Transverse colon (tissue), 4 donors: ENCODE results near the gene NMRK2. TPM values are rescaled to one million over a fixed set of nuclear protein-coding genes. Genes with fewer than 3 reads are reported as not detected.

Experiments used
- DNase-seq: peaks from one replicate; pipeline ENCODE4 v3.0.0-alpha.2; 2019
- H3K27ac ChIP-seq, 4 donors: fragments of 200-600 bp; sonication (generic); 2 replicates each; pipeline ENCODE4 v1.5.1; 2016 to 2018; ENCODE audit warnings: inconsistent platforms in 4 of 4
- H3K27me3 ChIP-seq: fragments of 200-600 bp; sonication (generic); 2 replicates; pipeline ENCODE4 v1.5.1; 2017; ENCODE audit warnings: inconsistent platforms
- H3K36me3 ChIP-seq, 4 donors: fragments of 200-600 bp; sonication (generic); 2 replicates each; pipeline ENCODE4 v1.5.1; 2017 to 2019; ENCODE audit warnings: inconsistent platforms in 4 of 4
- H3K4me1 ChIP-seq, 4 donors: fragments of 200-600 bp; sonication (generic); 2 replicates each; pipeline ENCODE4 v1.5.1; 2017 to 2020; ENCODE audit warnings: inconsistent platforms in 4 of 4
- H3K4me3 ChIP-seq, 4 donors: fragments of 200-600 bp; sonication (generic); 1 replicate in 1 of 4; 2 replicates in 3 of 4; pipeline versions ENCODE4 v1.5.1 to v1.6.1; 2017 to 2019; ENCODE audit warnings: inconsistent platforms in 4 of 4
- H3K9me3 ChIP-seq, 2 donors: fragments of 200-600 bp; sonication (generic); 2 replicates each; pipeline ENCODE4 v1.5.1; 2017 to 2019; ENCODE audit warnings: inconsistent platforms in 2 of 2
- EP300 ChIP-seq: sonication (generic); formaldehyde crosslinking; IDR thresholded peaks from one replicate; pipeline ENCODE4 v1.6.1; 2017; ENCODE audit warnings: antibody characterized with exemption, low read depth
- POLR2A ChIP-seq: fragments of 450-650 bp; IDR thresholded peaks from one replicate; pipeline ENCODE4 v1.6.1; 2016; ENCODE audit warnings: antibody characterized with exemption, mild to moderate bottlenecking, moderate library complexity
- POLR2AphosphoS5 ChIP-seq, 3 donors: sonication (generic); formaldehyde crosslinking; IDR thresholded peaks; one replicate each; pipeline ENCODE4 v1.6.1; 2016; ENCODE audit warnings: antibody characterized with exemption in 3 of 3
- WGBS, 2 donors: methylation state at CpG; one replicate each; pipeline ENCODE4 v1.1.5; 2018; ENCODE audit warnings: low coverage in 1 of 2; 5-methylcytosine and 5-hydroxymethylcytosine counted together
- in situ Hi-C, 4 donors: fragments of 200-750 bp; cut with MboI; loops; one replicate each; pipeline versions ENCODE4 v1.15.0 to v1.15.1; 2017; ENCODE audit warnings: low sequenced_read_pairs in 3 of 4, low pct_ligation_motif_present in 1 of 4, low pct_unique_long_range_greater_than_20kb in 1 of 4
- intact Hi-C: fragments of 100-400 bp; cut with DNase I; formaldehyde crosslinking; loops from one replicate; pipeline ENCODE4 v1.15.1; 2023; ENCODE audit warnings: low total_unique reads
- total RNA-seq, 4 donors: library from RNA; depleted of rRNA; stranded (reverse); fragments of >200 nt; gene quantifications; one replicate each; pipeline ENCODE4 v1.1.0, GENCODE V29; 2016
- TF ChIP-seq, protein P1 (sequence below), 5 experiments: fragments of 200-600 bp in 3 of 5; fragments of 450-650 bp in 2 of 5; sonication (generic) in 3 of 5; IDR thresholded peaks; 1 replicate in 2 of 5; 2 replicates in 3 of 5; pipeline ENCODE4 v1.5.1; 2016 to 2017; ENCODE audit warnings: antibody characterized with exemption in 5 of 5, inconsistent platforms in 3 of 5, mild to moderate bottlenecking in 2 of 5, moderate library complexity in 1 of 5

Gene NMRK2
- total RNA-seq, 4 donors from 2014 or later, result 0.41 TPM; not detected in 3

DNA sequence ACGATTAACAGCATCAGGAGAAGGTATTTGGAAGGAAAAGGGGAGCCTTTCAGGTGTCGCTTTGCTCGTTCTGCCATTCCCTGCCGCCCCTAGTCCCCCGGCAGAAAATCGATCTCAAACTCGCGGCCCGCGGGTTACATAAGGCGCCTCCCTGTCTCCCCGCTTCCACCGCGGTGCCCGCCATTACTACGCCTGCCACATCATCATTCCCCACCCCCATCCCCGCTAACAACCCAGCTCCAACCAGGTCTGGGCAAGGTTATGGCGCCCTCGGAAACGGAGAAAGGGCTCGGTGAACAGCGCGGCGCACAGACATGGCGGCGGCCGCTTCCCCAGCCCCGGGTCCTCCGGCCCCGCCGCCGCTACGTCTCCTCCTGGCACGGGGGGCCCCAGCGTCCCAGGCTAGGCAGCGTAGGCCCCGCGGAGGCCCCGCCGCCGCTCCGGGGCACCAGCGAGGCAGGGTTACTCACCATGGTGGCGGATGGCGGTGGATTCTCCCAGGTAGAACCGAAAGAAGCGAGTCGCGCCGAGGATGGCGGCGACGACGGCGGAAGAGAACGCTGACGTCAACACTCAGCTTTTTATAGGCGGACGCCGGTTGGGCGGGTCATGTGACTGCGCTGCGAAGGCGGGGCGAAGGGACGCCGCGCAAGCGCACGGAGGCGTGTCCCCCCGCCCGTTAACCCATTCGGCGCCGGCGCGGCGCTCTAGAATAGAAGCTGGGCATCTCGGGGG lies 52.2 kb downstream of the NMRK2 start, which contains the start of gene EEF2:
Gene EEF2 (minus strand): TSS at position 556 of the 735 bp plus-strand sequence. CDS start 83 bp downstream, at position 473.
- H3K36me3 ChIP-seq, result peaks cover 0 to 40% (median 18%) of the 10 kb centered on the region in 4 donors
- TF ChIP-seq POLR2AphosphoS5 (IDR thresholded peaks at IDR 0.05) (peak; percentile 100), POLR2A (peak; percentile 100), EP300 (no peak)
- TF ChIP-seq, protein P1, sequence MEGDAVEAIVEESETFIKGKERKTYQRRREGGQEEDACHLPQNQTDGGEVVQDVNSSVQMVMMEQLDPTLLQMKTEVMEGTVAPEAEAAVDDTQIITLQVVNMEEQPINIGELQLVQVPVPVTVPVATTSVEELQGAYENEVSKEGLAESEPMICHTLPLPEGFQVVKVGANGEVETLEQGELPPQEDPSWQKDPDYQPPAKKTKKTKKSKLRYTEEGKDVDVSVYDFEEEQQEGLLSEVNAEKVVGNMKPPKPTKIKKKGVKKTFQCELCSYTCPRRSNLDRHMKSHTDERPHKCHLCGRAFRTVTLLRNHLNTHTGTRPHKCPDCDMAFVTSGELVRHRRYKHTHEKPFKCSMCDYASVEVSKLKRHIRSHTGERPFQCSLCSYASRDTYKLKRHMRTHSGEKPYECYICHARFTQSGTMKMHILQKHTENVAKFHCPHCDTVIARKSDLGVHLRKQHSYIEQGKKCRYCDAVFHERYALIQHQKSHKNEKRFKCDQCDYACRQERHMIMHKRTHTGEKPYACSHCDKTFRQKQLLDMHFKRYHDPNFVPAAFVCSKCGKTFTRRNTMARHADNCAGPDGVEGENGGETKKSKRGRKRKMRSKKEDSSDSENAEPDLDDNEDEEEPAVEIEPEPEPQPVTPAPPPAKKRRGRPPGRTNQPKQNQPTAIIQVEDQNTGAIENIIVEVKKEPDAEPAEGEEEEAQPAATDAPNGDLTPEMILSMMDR (IDR thresholded peaks at IDR 0.05), result peak in 1 of 5 experiments; percentile 30
- in situ Hi-C loops, result loop anchor here in 2 of 4 donors (10.0 to 25.0 kb wide), 2 partner anchors 152 to 200 kb away; partner anchors contain the start of genes ANKRD24 (in 2 of the 2) and SIRT6 (in 2 of the 2)
- H3K27ac ChIP-seq, result peak within 1 kb of the TSS; percentile 91 to 94 (median 94)
- no peaks in the 10 kb centered on the region for H3K27me3 ChIP-seq
- no peaks in the 10 kb centered on the region for H3K9me3 ChIP-seq
- H3K4me3 ChIP-seq, result peak within 1 kb of the TSS; percentile 74 to 82 (median 81)
- H3K4me1 ChIP-seq, result peaks cover 22 to 45% (median 37%) of the 10 kb centered on the region in 4 donors
- WGBS, 2 donors, result 0% methylated on average over 2 to 76 of the region's 80 CpGs
- intact Hi-C loops, result loop anchor here (5.0 kb wide), 1 partner anchor 82 kb away; the partner anchor contains the start of gene ZBTB7A
- DNase-seq, result peak; percentile 92

DNA sequence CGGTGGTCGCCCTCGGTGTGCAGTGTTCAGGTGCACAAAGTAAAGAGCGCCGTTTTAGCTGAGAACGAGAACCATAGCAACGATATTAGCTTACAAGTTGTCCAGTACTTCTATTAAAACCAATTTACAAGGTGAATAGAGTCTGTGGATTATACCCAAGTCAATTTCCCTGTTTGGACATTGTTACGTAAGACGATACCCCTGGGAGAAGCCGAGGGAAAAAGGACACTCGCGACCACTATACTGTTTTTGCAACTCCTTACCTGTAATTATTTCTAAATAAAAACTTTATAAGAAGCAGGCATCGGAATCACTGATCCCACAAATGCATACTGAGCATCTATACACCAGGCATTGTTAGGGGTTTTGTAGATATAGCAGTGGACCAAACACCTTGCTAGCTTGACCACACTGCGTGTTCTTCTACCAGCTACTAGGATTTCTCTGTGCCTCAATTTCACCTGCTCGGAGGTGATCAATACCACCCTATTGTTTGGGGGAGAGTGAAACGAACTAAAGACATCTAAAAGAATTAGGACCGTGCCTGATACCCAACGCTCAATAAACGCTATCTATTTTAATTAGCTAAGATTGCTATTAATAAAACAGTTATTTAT lies 52.9 kb downstream of the NMRK2 start:
- Histone ChIP-seq H3K4me1 (peaks cover 22 to 45% (median 37%) of the 10 kb centered on the region in 4 donors), H3K4me3 (peak overlapping the region; percentile 10 to 81 (median 78)), H3K36me3 (peaks cover 0 to 33% (median 14%) of the 10 kb centered on the region in 4 donors), H3K9me3 (no peaks in the 10 kb centered on the region), H3K27me3 (no peaks in the 10 kb centered on the region), H3K27ac (peak overlapping the region; percentile 91 to 94 (median 94))
- intact Hi-C loops, result loop anchor here (5.0 kb wide), 1 partner anchor 82 kb away; the partner anchor contains the start of gene ZBTB7A
- no peak for DNase-seq
- in situ Hi-C loops, result loop anchor here in 2 of 4 donors (10.0 to 25.0 kb wide), 2 partner anchors 152 to 199 kb away; partner anchors contain the start of genes ANKRD24 (in 2 of the 2) and SIRT6 (in 2 of the 2)
- no peak for TF ChIP-seq POLR2AphosphoS5 (IDR thresholded peaks at IDR 0.05)
- TF ChIP-seq POLR2A, result no peak
- TF ChIP-seq, protein P1 (IDR thresholded peaks at IDR 0.05), result no peak
- TF ChIP-seq EP300, result no peak
- WGBS, 2 donors, result 3 to 4% methylated on average over 13 to 19 of the region's 19 CpGs

DNA sequence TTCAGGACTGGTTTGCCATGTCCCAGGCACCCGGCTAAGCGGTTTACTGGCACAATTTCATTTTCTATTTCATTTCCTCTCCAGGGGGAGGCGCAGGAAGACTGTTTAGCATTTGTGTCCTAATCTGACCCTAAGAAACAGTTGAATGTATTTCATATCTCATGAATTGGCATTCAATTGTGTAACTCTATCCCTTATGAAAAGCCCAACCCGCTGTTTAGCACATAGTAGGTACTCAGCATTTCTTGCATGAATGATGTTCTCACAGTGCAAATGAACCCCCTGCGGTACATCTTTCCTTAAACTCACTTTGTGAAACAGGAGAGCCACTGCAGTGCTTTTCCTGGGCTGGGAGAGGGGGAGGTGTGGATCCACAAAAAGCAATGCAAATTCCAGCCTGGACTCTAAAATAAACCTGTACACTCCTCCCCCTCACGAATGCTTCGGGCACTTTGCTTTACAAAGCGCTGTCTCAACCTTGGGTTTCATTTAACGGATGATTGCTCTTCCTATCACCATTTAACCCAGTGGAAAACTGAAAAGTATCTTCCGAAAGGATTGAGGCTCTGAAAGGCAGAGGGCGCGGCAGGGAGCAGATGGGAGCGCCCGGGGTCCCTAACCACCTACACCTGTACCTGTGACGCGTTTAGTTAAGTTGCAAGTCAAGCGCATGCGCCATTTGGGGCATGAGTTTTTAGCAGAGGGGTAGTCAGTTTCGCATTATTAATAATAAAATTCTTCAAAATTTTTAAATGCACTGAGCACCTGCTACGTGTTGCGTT lies 53.6 kb downstream of the NMRK2 start:
- peak; percentile 70 for DNase-seq
- TF ChIP-seq, protein P1 (IDR thresholded peaks at IDR 0.05), result peak; percentile 49 to 76 (median 67)
- TF ChIP-seq POLR2A (no peak), POLR2AphosphoS5 (IDR thresholded peaks at IDR 0.05) (peak in 2 of 3 donors; percentile 33 to 38), EP300 (no peak)
- peaks cover 22 to 45% (median 37%) of the 10 kb centered on the region in 4 donors for H3K4me1 ChIP-seq
- no peaks in the 10 kb centered on the region for H3K27me3 ChIP-seq
- in situ Hi-C loops, result loop anchor here in 2 of 4 donors (10.0 to 25.0 kb wide), 2 partner anchors 151 to 198 kb away; partner anchors contain the start of genes ANKRD24 (in 2 of the 2) and SIRT6 (in 2 of the 2)
- H3K9me3 ChIP-seq, result no peaks in the 10 kb centered on the region
- H3K4me3 ChIP-seq, result peak overlapping the region in 2 of 4 donors; percentile 81
- H3K36me3 ChIP-seq, result peaks cover 0 to 26% (median 11%) of the 10 kb centered on the region in 4 donors
- WGBS, 2 donors, result 3 to 6% methylated on average over 5 to 21 of the region's 21 CpGs
- intact Hi-C loops, result loop anchor here (5.0 kb wide), 1 partner anchor 81 kb away; the partner anchor contains the start of gene ZBTB7A
- peak overlapping the region; percentile 91 to 94 (median 94) for H3K27ac ChIP-seq
